ENCODE measurements around the gene PLXNA2.

DNA sequence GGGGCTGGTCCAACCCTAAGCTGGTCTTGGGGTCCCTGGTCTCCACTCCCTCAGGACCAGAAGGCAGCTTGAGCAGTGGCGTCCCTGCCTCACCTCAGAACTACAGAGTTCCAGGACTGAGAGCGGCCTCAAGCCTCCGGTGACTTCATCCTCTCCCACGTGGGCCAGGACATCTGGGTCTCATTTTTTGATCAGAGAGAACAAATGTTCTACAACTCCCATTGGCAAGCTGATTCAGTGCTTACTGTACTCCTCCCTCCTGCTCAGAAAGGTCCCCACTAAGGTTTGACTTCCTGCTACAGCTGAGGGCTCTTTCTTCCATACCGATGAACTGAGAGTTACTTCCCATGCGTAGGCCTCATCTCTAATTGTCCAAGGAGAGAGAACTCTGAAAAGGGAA is 78.5 kb downstream of the PLXNA2 start:
- TF ChIP-seq, protein P1, sequence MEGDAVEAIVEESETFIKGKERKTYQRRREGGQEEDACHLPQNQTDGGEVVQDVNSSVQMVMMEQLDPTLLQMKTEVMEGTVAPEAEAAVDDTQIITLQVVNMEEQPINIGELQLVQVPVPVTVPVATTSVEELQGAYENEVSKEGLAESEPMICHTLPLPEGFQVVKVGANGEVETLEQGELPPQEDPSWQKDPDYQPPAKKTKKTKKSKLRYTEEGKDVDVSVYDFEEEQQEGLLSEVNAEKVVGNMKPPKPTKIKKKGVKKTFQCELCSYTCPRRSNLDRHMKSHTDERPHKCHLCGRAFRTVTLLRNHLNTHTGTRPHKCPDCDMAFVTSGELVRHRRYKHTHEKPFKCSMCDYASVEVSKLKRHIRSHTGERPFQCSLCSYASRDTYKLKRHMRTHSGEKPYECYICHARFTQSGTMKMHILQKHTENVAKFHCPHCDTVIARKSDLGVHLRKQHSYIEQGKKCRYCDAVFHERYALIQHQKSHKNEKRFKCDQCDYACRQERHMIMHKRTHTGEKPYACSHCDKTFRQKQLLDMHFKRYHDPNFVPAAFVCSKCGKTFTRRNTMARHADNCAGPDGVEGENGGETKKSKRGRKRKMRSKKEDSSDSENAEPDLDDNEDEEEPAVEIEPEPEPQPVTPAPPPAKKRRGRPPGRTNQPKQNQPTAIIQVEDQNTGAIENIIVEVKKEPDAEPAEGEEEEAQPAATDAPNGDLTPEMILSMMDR (IDR thresholded peaks at IDR 0.05) = no peak
- TF ChIP-seq EZH2 (IDR thresholded peaks at IDR 0.05) (no peak), EZH2phosphoT487 (IDR thresholded peaks at IDR 0.05) (no peak)
